ENCODE results near the gene OGFOD1.

DNA sequence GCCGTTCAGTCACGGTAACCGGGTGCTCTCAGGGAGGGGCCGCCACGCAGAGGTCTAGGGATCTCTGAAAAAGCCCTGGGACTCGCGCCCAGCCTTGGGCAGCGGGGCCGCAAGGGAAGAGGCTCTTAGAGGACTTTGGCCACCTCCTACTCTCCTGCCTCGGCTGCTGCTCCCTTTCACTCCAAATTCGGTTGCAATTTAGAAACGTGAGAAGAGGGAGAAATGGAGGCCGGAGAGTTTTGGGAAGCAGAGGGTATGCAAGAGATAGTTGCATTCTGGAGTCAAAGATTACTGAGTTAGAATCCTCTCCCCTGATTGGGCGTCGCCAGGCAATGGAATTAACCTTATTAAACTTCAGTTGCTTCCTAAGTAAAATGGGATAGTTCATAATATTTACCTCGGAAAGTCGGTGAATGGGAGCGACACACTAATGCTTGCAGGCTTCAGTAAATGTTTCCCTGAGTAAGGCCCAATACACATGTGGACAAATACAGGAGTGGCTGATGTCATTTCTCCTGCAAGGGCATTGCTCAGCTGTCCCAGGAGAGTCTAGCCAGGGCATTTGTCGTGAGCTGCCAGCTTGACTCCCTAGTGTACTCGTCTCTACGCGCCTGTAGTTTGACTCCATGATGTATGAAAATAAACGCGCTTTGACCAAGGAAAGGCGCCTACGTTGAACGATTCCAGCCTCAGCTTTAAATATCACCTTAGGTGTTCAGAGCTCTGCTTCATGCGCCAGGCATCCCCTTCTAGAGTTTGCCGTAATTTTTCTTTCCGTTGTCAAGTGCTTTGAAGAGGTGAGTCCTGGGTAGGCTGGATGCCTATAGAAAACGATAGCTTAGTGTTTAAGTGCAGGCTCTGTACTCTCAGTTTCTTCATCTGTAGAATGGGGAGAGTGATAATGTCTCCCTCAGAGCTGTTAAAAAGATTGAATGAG lies 667 bp downstream of the OGFOD1 start:
- TF ChIP-seq CTCF (conservative IDR thresholded peaks at IDR 0.05; ENCODE audit: low read length) (no peak), EZH2phosphoT487 (IDR thresholded peaks at IDR 0.05; ENCODE audit: borderline replicate concordance, low read depth, low read length) (no peak)

Measured in OCI-LY7 (cell line).